Thyroid gland (tissue), 4 donors: ENCODE data around the gene HPCAL1. TPM values are rescaled to one million over a fixed set of nuclear protein-coding genes. Genes with fewer than 3 reads are reported as not detected.

Source experiments
- DNase-seq, 2 donors: peaks; one replicate each; pipeline ENCODE4 v3.0.0-alpha.2; 2019
- H3K27ac ChIP-seq, 3 donors: fragments of 200-600 bp; sonication (generic); 1 replicate in 2 of 3; 2 replicates in 1 of 3; pipeline ENCODE4 v1.5.1; 2016 to 2019; ENCODE audit warnings: mild to moderate bottlenecking in 1 of 3, moderate library complexity in 1 of 3
- H3K27me3 ChIP-seq: fragments of 200-600 bp; sonication (generic); one replicate; pipeline ENCODE4 v1.5.1; 2019
- H3K36me3 ChIP-seq, 2 donors: fragments of 200-600 bp; sonication (generic); one replicate each; pipeline ENCODE4 v1.5.1; 2016 to 2019
- H3K4me1 ChIP-seq, 2 donors: fragments of 200-600 bp; sonication (generic); one replicate each; pipeline ENCODE4 v1.5.1; 2017 to 2019
- H3K4me3 ChIP-seq, 3 donors: fragments of 200-600 bp; sonication (generic); replicated peaks in 1 of 3; 1 replicate in 2 of 3; 2 replicates in 1 of 3; pipeline ENCODE4 v1.5.1; 2016; ENCODE audit warnings: mild to moderate bottlenecking in 1 of 3
- H3K9me3 ChIP-seq: fragments of 200-600 bp; sonication (generic); one replicate; pipeline ENCODE4 v1.5.1; 2017
- CTCF ChIP-seq, 6 experiments: fragments of 200-600 bp in 3 of 6; fragments of 450-650 bp in 3 of 6; sonication (generic) in 3 of 6; IDR thresholded peaks; one replicate each; pipeline ENCODE4 v1.5.1; 2016 to 2019; ENCODE audit warnings: antibody characterized with exemption in 6 of 6, mild to moderate bottlenecking in 2 of 6, inconsistent platforms in 1 of 6, moderate library complexity in 1 of 6
- POLR2A ChIP-seq, 2 donors: fragments of 450-650 bp; IDR thresholded peaks; one replicate each; pipeline ENCODE4 v1.6.1; 2017; ENCODE audit warnings: antibody characterized with exemption in 2 of 2, mild to moderate bottlenecking in 2 of 2, moderate library complexity in 1 of 2
- WGBS, 2 donors: methylation state at CpG; one replicate each; pipeline ENCODE4 v1.1.5; 2017; 5-methylcytosine and 5-hydroxymethylcytosine counted together
- intact Hi-C: fragments of 100-400 bp; cut with DNase I; formaldehyde crosslinking; loops from one replicate; pipeline ENCODE4 v1.15.1; 2023
- total RNA-seq, 4 donors: library from RNA; depleted of rRNA; stranded (reverse); fragments of >200 nt; gene quantifications; one replicate each; pipeline ENCODE4 v1.2.3, GENCODE V29; 2016

HPCAL1 gene
- total RNA-seq, 4 donors from 2014 or later, result 39.9 to 84.2 (median 64.8) TPM

- intact Hi-C loops, result no loop called here
- H3K4me1 ChIP-seq, result peaks cover 0 to 5% of the 10 kb centered on the region in 2 donors
These were observed 14.9 kb downstream of the HPCAL1 start for GRCh38 chr2:10317646-10318045.

DNA sequence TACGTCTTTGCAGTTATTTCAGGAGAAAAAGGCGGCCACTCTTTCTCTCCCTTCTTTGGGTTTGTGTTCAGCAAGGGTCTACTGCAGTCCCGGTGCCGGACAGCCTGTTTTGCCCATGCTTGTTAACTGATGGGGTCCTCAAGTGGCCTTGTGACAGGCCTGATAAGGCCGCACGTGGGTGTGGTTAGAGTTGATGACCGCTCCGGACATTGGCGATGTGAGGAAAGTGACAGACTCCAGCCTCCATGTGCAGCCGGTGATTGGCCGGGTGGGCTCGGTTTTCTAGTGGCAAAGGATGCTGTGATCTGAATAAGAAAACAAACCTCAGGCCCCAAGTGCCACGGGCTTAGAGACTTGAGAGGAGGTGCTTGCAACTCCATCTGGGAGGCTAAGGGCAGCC is 15.6 kb downstream of the HPCAL1 start:
- DNase-seq, result no peak
- no peaks in the 10 kb centered on the region for H3K27me3 ChIP-seq
- H3K27ac ChIP-seq, result no peak overlapping the region
- TF ChIP-seq POLR2A (IDR thresholded peaks at IDR 0.05), result no peak
- TF ChIP-seq CTCF (IDR thresholded peaks at IDR 0.05), result no peak
- no peaks in the 10 kb centered on the region for H3K9me3 ChIP-seq
- intact Hi-C loops, result no loop called here
- WGBS, 2 donors, result 94 to 95% methylated on average over 11 to 13 of the region's 13 CpGs
- peaks cover 0 to 5% of the 10 kb centered on the region in 2 donors for H3K4me1 ChIP-seq
- H3K36me3 ChIP-seq, result no peaks in the 10 kb centered on the region
- no peak overlapping the region for H3K4me3 ChIP-seq

More at GRCh38 chr2:10317646-10318045, 14.9 kb downstream of the HPCAL1 start:
- no peak overlapping the region for H3K4me3 ChIP-seq
- no peaks in the 10 kb centered on the region for H3K36me3 ChIP-seq
- no peak overlapping the region for H3K27ac ChIP-seq
- 72 to 86% methylated on average over 4 of the region's 5 CpGs for WGBS, 2 donors
- no peaks in the 10 kb centered on the region for H3K27me3 ChIP-seq
- no peak for DNase-seq
- no peak for TF ChIP-seq CTCF (IDR thresholded peaks at IDR 0.05)
- no peak for TF ChIP-seq POLR2A (IDR thresholded peaks at IDR 0.05)
- no peaks in the 10 kb centered on the region for H3K9me3 ChIP-seq

DNA sequence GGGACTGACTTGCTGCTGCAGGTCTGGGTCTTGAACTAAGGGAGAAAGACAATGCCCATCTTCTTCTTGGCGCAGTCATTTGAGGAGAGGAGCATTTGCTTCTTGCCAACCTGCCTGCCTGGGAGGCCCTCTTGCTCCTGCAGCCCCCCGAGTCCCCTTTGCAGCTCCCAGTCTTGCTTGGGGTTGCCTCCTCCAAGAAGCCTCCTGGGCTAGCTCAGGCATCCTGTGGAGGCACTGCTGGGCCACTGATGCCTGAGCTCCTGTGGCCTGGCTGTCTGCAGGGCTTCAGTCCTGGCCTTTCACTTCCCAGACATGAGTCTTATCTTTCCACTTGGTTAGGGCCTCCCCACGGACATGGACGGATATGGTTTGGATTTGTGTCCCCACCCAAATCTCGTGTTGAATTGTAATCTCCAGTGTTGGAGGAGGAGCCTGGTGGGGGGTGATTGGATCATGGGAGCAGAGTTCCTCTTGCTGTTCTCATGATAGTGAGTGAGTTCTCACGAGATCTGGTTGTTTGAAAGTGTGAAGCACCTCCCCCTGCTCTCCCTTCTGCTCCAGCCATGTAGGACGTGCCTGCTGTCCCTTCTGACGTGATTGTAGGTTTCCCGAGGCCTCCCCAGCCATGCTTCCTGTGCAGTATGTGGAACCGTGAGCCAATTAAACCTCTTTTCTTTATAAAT is 17.3 kb downstream of the HPCAL1 start:
- intact Hi-C loops, result no loop called here
- H3K4me1 ChIP-seq, result peaks cover 0 to 5% of the 10 kb centered on the region in 2 donors
- no peak overlapping the region for H3K4me3 ChIP-seq
- no peaks in the 10 kb centered on the region for H3K36me3 ChIP-seq
- TF ChIP-seq CTCF (IDR thresholded peaks at IDR 0.05) (no peak), POLR2A (IDR thresholded peaks at IDR 0.05) (no peak)
- H3K27ac ChIP-seq, result no peak overlapping the region
- no peak for DNase-seq
- WGBS, 2 donors, result 86 to 89% methylated on average over 9 to 10 of the region's 10 CpGs
- H3K27me3 ChIP-seq, result no peaks in the 10 kb centered on the region
- H3K9me3 ChIP-seq, result no peaks in the 10 kb centered on the region

GRCh38 chr2:10320575-10320931 is 17.8 kb downstream of the HPCAL1 start:
- H3K27ac ChIP-seq, result no peak overlapping the region
- 98 to 100% methylated on average over 4 of the region's 4 CpGs for WGBS, 2 donors
- TF ChIP-seq POLR2A (IDR thresholded peaks at IDR 0.05), result no peak
- TF ChIP-seq CTCF (IDR thresholded peaks at IDR 0.05), result no peak
- no peaks in the 10 kb centered on the region for H3K9me3 ChIP-seq
- H3K36me3 ChIP-seq, result no peaks in the 10 kb centered on the region
- peaks cover 0 to 5% of the 10 kb centered on the region in 2 donors for H3K4me1 ChIP-seq
- H3K4me3 ChIP-seq, result no peak overlapping the region
- H3K27me3 ChIP-seq, result no peaks in the 10 kb centered on the region
- intact Hi-C loops, result no loop called here
- DNase-seq, result no peak

DNA sequence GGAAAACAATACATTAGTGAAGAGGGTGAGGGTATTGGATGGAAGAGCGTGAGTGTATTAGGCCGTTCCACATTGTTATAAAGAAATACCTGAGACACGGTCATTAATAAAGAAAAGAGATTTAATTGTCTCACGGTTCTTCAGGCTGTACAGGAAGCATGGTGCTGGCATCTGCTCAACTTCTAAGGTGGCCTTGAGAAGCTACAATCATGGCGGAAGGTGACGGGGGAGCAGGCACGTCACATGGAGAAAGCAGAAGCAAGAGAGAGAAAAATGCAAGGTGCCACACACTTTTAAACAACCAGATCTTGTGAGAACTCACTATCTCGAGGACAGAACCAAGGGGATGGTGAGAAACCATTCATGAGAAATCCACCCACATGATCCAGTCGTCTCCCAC is 18.2 kb downstream of the HPCAL1 start:
- intact Hi-C loops, result no loop called here

More for the DNA sequence above, 18.2 kb downstream of the HPCAL1 start:
- no peak for DNase-seq
- Histone ChIP-seq H3K9me3 (no peaks in the 10 kb centered on the region), H3K4me3 (no peak overlapping the region), H3K4me1 (peaks cover 0 to 3% of the 10 kb centered on the region in 2 donors), H3K36me3 (no peaks in the 10 kb centered on the region), H3K27ac (no peak overlapping the region), H3K27me3 (no peaks in the 10 kb centered on the region)
- no peak for TF ChIP-seq CTCF (IDR thresholded peaks at IDR 0.05)
- TF ChIP-seq POLR2A (IDR thresholded peaks at IDR 0.05), result no peak
- WGBS, 2 donors, result 91 to 95% methylated on average over 9 of the region's 9 CpGs
